SJCRH30 (cell line): ENCODE measurements around the gene GPR78. TPM values are rescaled to one million over a fixed set of nuclear protein-coding genes. Genes with fewer than 3 reads are reported as not detected.
"Not testable (repeated sequence)": the region's sequence is repeated elsewhere in the genome, so short reads cannot be mapped to it uniquely, and the experiment has no call there.

Experiments
- DNase-seq, 2 experiments: peaks; one replicate each; pipeline ENCODE4 v3.0.0-alpha.2; 2015 to 2020
- H3K27ac ChIP-seq: fragments of 250-450 bp; sonication (Bioruptor Pico); 2 replicates; pipeline ENCODE4 v1.5.1; 2020; ENCODE audit warnings: mild to moderate bottlenecking, moderate library complexity
- H3K27me3 ChIP-seq: fragments of 250-450 bp; sonication (Bioruptor Pico); 2 replicates; pipeline ENCODE4 v1.5.1; 2020; ENCODE audit warnings: mild to moderate bottlenecking, moderate library complexity
- H3K36me3 ChIP-seq: fragments of 250-450 bp; sonication (Bioruptor Pico); 2 replicates; pipeline ENCODE4 v1.5.1; 2020; ENCODE audit warnings: mild to moderate bottlenecking, moderate library complexity
- H3K4me1 ChIP-seq: fragments of 250-450 bp; sonication (Bioruptor Pico); 2 replicates; pipeline ENCODE4 v1.5.1; 2020; ENCODE audit warnings: mild to moderate bottlenecking, moderate library complexity
- H3K4me3 ChIP-seq: fragments of 250-450 bp; sonication (Bioruptor Pico); 2 replicates; pipeline ENCODE4 v1.5.1; 2020; ENCODE audit warnings: mild to moderate bottlenecking, moderate library complexity
- H3K9me3 ChIP-seq: fragments of 250-450 bp; sonication (Bioruptor Pico); replicated peaks from 2 replicates; pipeline ENCODE4 v1.5.1; 2020; ENCODE audit warnings: mild to moderate bottlenecking, moderate library complexity
- total RNA-seq: library from RNA; depleted of rRNA; stranded (reverse); fragments of >200 nt; shearing (Covaris generic); gene quantifications from 2 replicates; pipeline ENCODE4 v1.2.3, GENCODE V29; 2014

The GPR78 gene
- total RNA-seq, 1 experiment from 2014 or later = 3.5 TPM

DNA sequence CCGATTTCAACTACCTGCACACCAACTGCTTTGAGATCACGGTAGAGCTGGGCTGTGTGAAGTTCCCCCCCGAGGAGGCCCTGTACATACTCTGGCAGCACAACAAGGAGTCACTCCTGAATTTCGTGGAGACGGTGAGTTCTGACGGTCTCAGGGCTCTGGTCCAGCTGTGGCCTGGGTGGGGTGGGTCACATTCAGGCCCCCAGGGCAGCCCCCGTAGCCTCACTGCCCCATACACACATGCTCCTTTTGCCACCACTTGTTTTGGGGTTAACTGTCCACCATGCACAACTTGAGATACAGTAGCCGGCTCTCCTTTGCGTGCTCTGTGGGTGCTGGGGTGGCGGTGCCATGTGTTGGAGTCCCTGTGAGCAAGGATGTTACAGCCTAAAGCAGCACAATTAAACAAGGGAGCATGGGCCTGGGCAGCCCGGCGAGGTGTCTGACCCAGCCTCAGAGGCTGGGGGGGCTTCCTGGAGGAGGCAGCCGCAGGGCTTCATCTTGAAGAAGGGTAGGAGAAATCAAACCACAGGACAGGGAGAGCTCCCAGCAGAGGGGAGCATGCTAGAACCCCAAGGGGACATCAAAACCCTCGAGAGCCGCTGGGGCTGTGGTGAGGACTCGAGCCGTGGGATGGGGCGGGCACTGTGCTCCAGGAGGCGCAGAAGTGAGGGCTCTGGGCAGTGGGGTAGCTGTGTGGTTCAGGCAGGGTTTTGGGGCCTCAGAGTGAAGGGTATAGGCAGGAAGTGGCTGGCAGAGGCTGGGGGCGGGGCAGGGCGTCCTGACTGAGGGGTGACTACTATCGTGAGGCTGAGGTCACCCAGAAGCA, 34.4 kb downstream of the GPR78 start:
- no peak overlapping the region for H3K27ac ChIP-seq
- no peaks in the 10 kb centered on the region for H3K9me3 ChIP-seq
- no peak overlapping the region for H3K4me3 ChIP-seq
- DNase-seq = no peak
- H3K4me1 ChIP-seq = no peaks in the 10 kb centered on the region
- peaks cover 88% of the 10 kb centered on the region for H3K36me3 ChIP-seq
- no peaks in the 10 kb centered on the region for H3K27me3 ChIP-seq

DNA sequence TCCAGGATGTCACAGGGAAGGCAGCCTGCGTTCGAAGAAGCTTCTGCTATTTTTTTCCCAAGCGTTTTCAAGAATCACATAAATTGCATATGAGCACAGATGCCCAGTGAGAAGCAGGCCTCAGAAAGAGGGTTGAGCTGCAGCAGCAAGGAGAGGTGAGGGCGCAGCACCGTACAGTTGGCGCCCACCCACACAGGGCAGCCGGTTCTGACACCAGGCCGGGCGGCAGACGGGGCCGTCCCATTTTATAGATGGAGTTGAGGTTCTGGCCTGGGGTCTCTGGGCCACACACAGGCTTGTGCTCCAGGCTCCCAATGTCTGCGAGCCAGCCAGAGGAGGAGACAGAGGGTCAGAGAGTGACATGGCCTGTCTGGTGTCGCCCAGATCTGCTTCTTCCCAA, 35.2 kb downstream of the GPR78 start:
- no peaks in the 10 kb centered on the region for H3K9me3 ChIP-seq
- H3K27me3 ChIP-seq = no peaks in the 10 kb centered on the region
- H3K4me1 ChIP-seq = no peaks in the 10 kb centered on the region
- H3K27ac ChIP-seq = no peak overlapping the region
- H3K4me3 ChIP-seq = no peak overlapping the region
- DNase-seq = no peak
- H3K36me3 ChIP-seq = peaks cover 85% of the 10 kb centered on the region

DNA sequence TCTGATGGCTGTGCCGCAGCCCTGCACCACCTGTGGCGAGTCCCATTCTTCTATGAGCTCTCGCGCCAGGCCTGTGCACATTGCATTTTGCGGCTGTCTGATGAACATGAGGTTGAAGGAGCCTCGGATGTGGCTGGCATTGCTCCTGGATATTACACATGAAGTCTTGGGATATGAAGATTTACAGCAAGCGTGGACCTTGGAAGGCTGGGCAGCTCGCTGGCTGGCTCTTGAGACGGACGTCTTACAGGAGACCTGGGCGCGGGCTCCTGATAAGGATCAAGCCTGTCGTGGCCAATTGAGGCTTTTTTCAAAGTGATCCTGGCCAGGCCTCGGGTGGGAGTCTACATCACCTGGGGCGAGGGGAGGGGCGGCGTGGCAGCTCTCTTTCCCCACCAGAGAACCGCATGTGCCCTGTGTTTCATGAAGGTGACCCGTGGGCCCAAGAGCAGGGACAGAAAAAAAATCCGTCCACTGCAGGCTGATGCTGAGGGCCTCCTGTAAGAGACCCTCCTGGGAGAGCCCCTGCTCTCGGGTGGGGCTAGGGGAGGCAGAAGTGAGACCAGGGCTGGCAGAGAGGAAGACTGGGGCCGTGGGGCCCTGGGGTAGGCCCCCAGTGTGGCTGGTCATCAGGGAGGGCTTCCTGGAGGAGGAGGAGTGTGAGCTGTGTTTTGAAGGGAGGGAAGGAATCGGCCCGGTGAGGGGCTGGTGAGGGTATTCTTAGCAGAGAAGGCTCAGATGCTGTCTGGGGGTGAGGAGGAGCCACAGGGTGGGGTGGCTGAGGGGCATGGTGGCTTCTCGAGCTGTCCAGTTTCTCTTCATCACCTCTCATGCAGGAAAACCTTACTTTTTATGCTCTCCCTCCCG, 36.0 kb downstream of the GPR78 start:
- DNase-seq = no peak
- Histone ChIP-seq H3K27ac (no peak overlapping the region), H3K4me3 (no peak overlapping the region), H3K36me3 (peaks cover 78% of the 10 kb centered on the region), H3K27me3 (no peaks in the 10 kb centered on the region), H3K9me3 (no peaks in the 10 kb centered on the region), H3K4me1 (no peaks in the 10 kb centered on the region)

DNA sequence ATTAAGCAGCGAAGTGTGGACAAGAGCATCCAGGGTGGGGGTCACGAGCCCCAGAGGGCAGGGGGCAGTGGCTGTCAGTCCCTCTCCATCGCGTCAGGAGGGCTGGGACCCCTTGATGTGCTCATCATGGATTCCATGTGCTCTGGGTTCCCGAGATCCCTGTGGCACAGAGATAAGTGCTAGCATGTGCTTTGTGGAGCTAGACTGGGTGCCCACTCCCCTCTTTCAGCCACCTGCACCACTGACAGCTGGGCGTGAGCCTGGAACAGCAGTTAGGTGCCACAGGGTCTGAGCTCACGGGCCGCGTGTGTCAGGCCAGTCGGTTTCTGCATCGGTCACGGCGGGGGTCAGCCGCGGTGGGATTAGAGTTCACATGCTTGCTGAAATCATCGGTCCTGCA, 36.6 kb downstream of the GPR78 start:
- H3K9me3 ChIP-seq = no peaks in the 10 kb centered on the region
- DNase-seq = no peak
- H3K4me1 ChIP-seq = no peaks in the 10 kb centered on the region
- no peak overlapping the region for H3K27ac ChIP-seq
- peaks cover 71% of the 10 kb centered on the region for H3K36me3 ChIP-seq
- no peak overlapping the region for H3K4me3 ChIP-seq
- H3K27me3 ChIP-seq = no peaks in the 10 kb centered on the region

DNA sequence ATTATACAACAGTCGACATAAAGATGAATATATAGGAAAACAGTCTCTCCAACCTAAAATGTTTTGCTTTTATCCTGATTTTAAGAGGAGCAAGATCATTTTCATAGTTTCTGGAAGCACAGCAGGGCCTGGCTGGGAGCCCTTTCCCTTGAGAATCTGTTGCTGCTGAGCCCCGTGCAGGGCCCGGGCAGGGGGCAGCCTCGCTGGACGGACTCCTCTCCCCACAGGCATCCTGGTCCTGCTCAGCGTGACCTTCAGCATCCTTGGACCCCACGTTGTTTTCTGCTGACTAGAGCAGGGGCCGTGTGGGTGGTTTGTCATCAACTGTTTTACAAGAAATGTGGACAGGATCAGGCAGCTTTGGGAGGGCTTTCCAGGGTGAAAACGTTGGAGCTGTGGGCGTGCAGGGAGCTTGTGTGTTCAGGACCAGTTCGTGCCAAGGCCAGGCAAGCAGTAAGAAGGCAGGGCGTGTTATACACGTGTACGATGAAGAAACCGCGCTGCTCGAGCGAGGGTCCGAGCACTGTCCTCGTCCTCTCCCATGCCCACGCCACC, 37.4 kb downstream of the GPR78 start:
- Histone ChIP-seq H3K36me3 (peaks cover 66% of the 10 kb centered on the region), H3K4me3 (no peak overlapping the region), H3K9me3 (no peaks in the 10 kb centered on the region), H3K27me3 (no peaks in the 10 kb centered on the region), H3K4me1 (no peaks in the 10 kb centered on the region), H3K27ac (no peak overlapping the region)
- no peak for DNase-seq

DNA sequence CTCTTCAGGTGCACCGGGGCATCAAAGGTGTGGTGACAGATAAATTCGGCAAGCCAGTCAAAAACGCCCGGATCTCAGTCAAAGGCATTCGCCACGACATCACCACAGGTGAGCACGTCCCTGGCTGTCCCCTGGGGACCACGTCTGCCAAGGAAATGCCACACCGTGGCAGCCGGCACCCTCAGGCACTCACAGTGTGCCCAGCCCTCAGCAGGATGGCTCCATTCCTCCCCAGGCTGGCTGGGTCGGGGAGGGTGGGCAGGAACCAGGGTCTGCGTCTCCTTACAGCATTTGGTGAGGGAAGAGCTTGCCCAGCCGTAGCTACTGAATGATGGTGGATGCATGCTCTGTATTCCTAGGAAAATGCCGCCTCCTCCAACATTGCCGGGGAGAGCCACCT, 38.2 kb downstream of the GPR78 start:
- Histone ChIP-seq H3K4me1 (no peaks in the 10 kb centered on the region), H3K36me3 (peaks cover 60% of the 10 kb centered on the region), H3K27me3 (no peaks in the 10 kb centered on the region), H3K9me3 (no peaks in the 10 kb centered on the region), H3K4me3 (no peak overlapping the region), H3K27ac (no peak overlapping the region)
- DNase-seq = no peak

DNA sequence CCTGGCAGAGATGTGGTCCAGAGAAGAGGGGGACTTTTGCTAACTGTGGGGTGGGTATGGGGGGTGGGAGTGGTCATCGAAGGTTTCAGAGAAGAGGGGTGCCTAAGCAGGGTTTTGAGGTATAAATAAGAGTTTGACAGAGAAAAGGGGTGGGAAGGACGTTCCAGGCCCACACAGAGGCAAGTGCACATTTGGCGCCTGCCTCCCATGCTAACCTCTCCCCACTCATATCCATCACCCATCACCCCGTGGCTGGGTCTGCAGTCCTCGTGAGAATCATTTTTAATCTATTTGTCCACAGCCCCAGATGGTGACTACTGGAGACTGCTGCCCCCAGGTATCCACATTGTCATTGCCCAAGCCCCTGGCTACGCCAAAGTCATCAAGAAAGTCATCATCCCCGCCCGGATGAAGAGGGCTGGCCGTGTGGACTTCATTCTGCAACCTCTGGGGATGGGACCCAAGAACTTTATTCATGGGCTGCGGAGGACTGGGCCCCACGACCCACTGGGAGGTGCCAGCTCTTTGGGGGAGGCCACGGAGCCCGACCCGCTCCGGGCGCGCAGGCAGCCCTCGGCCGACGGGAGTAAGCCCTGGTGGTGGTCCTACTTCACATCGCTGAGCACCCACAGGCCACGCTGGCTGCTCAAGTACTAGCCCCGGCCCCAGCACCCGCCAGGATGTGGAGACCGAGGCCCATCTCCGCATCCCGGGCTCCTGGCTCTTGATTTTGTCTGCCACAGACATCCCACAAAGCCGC, 38.9 kb downstream of the GPR78 start:
- H3K27ac ChIP-seq = no peak overlapping the region
- no peaks in the 10 kb centered on the region for H3K27me3 ChIP-seq
- no peaks in the 10 kb centered on the region for H3K9me3 ChIP-seq
- H3K4me1 ChIP-seq = no peaks in the 10 kb centered on the region
- peaks cover 53% of the 10 kb centered on the region for H3K36me3 ChIP-seq
- H3K4me3 ChIP-seq = no peak overlapping the region
- no peak for DNase-seq

DNA sequence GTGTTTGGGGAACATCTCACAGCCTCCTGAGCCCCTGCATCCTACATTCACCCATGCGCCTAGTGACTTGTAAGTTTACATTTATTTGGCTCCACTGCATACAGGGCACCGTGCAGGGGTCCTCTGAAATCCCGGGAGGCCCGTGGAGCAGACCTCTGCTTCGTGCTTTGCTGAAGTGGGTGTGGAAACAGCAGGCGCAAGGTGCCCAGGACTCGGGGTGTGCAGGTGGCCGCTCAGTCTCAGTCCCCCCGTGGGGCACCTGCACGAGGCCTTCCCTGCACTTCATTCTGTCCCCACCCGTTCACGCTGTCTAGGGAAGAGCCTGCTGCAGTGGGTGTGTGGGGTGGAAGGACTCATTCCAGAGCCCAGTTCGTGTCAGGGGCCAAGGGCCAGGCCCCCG, 40.9 kb downstream of the GPR78 start:
- not testable (repeated sequence) for H3K27ac ChIP-seq, H3K27me3 ChIP-seq, H3K4me1 ChIP-seq, H3K4me3 ChIP-seq, H3K9me3 ChIP-seq, DNase-seq
- H3K36me3 ChIP-seq = peaks cover 36% of the 10 kb centered on the region

DNA sequence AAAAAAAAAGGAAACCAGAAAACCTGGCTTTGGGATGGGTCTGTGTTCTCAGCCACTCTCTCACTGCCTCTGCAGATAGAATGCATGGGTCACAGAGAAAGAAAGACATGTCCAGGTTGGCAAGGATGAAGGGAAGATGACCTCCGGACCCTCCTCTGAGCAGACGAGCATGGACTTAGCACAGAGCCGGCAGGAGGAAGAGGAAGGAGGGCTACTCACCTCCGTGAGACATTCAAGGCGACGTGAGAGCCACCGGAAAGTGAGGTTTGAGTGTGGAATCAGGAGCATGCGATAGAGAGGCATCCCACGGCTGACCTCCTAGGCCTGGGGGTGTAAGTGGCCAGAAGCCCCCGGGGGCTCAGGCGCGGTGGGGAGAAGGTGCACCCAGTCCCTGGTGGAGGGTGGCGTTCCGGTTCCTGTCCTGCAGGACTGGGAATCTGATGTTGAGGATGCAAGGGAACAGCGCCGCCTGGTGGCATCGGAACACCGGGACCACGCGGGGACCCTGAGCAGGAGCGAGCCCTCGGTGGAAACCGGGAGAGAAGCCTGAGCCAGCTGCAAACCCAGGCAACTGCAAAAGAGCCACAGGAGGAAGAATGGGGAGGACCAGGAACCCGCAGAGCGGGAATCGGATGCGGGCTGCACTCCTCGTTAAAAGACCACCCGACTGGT, 44.5 kb downstream of the GPR78 start:
- H3K4me1 ChIP-seq, DNase-seq: not testable (repeated sequence)

DNA sequence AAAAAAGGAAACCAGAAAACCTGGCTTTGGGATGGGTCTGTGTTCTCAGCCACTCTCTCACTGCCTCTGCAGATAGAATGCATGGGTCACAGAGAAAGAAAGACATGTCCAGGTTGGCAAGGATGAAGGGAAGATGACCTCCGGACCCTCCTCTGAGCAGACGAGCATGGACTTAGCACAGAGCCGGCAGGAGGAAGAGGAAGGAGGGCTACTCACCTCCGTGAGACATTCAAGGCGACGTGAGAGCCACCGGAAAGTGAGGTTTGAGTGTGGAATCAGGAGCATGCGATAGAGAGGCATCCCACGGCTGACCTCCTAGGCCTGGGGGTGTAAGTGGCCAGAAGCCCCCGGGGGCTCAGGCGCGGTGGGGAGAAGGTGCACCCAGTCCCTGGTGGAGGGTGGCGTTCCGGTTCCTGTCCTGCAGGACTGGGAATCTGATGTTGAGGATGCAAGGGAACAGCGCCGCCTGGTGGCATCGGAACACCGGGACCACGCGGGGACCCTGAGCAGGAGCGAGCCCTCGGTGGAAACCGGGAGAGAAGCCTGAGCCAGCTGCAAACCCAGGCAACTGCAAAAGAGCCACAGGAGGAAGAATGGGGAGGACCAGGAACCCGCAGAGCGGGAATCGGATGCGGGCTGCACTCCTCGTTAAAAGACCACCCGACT, 50.2 kb downstream of the GPR78 start:
- not testable (repeated sequence) for H3K9me3 ChIP-seq, H3K27me3 ChIP-seq, H3K4me3 ChIP-seq, DNase-seq, H3K27ac ChIP-seq, H3K4me1 ChIP-seq, H3K36me3 ChIP-seq

More for the DNA sequence above, 44.5 kb downstream of the GPR78 start:
- H3K36me3 ChIP-seq, H3K27me3 ChIP-seq, H3K4me3 ChIP-seq, H3K9me3 ChIP-seq, H3K27ac ChIP-seq: not testable (repeated sequence)

DNA sequence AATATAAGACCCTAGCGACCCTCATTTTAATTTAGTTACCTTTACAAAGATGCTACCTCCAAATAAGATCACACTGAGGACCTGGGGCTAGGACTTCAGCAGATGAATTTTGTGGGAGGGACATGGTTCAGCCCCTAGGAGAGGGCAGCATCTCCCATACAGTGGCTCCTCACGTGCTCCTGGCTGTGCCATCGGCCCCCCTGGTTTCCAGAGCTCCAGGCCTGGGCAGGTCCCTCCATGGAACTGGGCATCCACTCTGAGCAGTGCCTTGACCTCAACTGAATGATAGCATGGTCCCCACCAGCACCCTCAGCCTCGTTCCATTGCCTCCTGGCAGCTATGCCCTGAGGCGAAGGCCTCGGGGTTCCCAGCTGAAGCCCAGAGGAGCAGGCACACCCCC, 51.7 kb downstream of the GPR78 start:
- H3K4me1 ChIP-seq, H3K36me3 ChIP-seq, H3K27me3 ChIP-seq, H3K4me3 ChIP-seq, H3K9me3 ChIP-seq, DNase-seq, H3K27ac ChIP-seq: not testable (repeated sequence)

DNA sequence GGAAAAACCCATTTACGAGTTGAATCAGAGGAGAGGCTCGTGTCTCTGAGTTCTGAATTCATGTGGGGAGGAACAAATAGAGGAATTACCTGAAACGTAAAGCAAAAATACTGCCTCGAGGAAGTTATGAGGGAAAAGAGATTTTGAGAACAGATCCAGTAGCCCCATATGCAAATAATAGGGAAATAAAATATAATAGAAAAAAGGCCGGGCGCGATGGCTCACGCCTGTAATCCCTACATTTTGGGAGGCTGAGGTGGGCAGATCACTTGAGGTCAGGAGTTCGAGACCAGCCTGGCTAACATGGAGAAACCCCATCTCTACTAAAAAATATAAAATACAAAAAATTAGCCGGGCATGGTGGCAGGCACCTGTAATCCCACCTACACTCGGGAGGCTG, 54.6 kb downstream of the GPR78 start:
- not testable (repeated sequence) for H3K36me3 ChIP-seq, H3K4me3 ChIP-seq, H3K4me1 ChIP-seq, H3K9me3 ChIP-seq, H3K27ac ChIP-seq, DNase-seq
- peaks cover 18% of the 10 kb centered on the region for H3K27me3 ChIP-seq

DNA sequence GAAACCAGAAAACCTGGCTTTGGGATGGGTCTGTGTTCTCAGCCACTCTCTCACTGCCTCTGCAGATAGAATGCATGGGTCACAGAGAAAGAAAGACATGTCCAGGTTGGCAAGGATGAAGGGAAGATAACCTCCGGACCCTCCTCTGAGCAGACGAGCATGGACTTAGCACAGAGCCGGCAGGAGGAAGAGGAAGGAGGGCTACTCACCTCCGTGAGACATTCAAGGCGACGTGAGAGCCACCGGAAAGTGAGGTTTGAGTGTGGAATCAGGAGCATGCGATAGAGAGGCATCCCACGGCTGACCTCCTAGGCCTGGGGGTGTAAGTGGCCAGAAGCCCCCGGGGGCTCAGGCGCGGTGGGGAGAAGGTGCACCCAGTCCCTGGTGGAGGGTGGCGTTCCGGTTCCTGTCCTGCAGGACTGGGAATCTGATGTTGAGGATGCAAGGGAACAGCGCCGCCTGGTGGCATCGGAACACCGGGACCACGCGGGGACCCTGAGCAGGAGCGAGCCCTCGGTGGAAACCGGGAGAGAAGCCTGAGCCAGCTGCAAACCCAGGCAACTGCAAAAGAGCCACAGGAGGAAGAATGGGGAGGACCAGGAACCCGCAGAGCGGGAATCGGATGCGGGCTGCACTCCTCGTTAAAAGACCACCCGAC, 55.8 kb downstream of the GPR78 start:
- not testable (repeated sequence) for H3K27ac ChIP-seq, H3K4me3 ChIP-seq, H3K9me3 ChIP-seq, H3K4me1 ChIP-seq, H3K36me3 ChIP-seq, DNase-seq
- H3K27me3 ChIP-seq = peaks cover 27% of the 10 kb centered on the region
